TTC549 (cell line): ENCODE measurements around the gene TMEM14A.
"Not testable (repeated sequence)": the region's sequence is repeated elsewhere in the genome, so short reads cannot be mapped to it uniquely, and the experiment has no call there.

Experiments used
- FAIRE-seq: peaks from 2 replicates; lab custom pipeline; 2012; peaks lifted over from hg19 to GRCh38; lab: Jason Lieb, UNC

Gene TMEM14A

DNA sequence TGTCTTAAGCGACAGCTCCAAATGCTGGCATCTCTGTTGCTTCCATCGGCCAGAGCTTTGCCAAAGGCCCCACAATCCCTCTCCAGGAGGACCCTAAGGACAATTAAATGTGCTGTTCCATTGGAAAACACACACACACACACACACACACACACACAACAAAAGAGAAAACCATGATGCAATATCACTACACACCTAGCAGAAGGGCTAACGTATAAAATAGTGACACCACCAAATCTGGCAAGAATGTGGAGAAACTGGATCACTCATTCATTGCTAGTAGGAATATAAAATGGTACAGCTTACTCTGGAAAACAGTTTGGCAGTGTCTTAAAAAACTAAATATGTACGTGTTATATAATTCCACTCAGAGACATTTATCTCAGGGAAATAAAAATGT is 13.0 kb upstream of the TMEM14A start:
- FAIRE-seq: no peak

GRCh38 chr6:52661551-52661950 is 9.4 kb upstream of the TMEM14A start:
- no peak for FAIRE-seq

DNA sequence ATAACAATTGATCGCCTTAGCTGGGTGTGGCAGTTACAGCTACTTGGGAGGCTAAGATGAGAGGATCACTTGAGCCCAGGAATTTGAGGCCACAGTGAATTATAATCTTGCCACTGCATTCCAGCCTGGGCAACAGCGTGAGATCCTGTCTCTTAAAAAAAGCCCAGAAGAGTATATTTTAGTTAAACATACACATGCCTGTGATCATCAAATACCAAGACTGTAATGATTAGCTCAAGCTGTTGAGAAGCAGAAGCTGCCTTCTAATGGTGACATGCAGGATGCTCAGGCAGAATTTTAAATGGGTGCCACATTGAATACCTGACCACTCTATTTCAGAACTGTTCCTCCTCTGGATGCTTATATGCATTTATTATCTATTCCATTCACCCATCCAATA is 8.9 kb upstream of the TMEM14A start:
- FAIRE-seq: no peak

- FAIRE-seq: peak; percentile 73
Observed at GRCh38 chr6:52663120-52663935, 7.6 kb upstream of the TMEM14A start.

GRCh38 chr6:52663936-52664185 is 7.1 kb upstream of the TMEM14A start:
- FAIRE-seq: no peak

DNA sequence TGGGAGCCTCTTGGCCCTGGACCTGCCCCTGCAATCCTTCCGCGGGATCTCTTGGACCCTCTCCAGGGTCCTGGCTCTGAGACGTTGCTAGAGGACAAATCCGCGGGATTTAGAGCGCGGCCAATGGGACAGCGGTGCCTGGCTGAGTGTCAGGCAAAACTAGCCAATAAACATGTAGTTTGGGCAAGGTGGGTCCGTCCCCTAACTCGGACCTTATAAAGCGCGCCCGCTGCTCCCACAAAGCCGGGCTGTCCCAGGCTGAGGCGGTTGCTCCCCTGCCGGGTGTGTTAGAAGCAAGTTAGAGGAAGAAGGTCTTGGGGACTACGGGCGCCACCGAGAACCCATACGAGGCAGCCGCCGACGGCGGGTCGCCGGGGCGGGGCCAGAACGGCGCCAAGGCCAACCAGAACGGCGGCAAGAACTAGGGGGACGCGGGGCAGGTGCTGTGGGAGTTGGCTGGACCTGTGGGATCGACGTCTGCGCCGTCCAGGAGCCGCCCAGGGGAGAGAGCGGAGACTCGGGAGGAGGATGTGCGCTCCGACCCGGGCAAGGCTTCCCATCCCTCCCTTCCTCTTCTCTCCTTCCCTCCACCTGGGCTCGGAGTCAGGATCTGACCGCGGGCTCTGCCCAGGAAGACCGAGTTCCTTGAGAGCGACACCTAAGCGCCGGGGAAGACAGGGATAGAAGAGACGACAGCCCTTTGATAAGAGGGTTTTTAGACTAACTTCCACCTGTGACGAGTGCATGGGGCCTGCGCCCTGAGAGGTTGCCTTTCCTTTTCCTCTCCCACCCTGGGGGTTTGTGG is 6.5 kb upstream of the TMEM14A start:
- FAIRE-seq: no peak

GRCh38 chr6:52664991-52665686 is 5.8 kb upstream of the TMEM14A start:
- FAIRE-seq: no peak

DNA sequence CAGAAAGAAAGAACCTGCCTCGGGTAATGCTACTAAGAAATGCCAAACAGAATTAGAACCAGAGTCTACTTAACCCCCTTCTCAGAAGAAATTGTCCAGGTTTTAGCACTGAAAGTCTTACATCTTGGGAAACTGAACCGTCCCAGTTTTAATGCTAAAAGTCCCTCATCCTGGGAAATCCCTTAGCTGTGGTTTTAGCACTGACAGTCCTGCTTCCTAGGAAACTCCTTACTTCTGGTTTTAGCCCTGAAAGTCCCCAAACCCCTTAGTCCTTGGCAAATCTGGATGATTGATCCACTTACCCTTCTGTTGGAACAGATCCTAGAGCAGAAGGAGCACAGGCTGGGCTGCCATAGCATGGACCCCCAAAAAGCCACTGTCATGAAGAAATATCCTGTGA is 4.8 kb upstream of the TMEM14A start:
- no peak for FAIRE-seq

DNA sequence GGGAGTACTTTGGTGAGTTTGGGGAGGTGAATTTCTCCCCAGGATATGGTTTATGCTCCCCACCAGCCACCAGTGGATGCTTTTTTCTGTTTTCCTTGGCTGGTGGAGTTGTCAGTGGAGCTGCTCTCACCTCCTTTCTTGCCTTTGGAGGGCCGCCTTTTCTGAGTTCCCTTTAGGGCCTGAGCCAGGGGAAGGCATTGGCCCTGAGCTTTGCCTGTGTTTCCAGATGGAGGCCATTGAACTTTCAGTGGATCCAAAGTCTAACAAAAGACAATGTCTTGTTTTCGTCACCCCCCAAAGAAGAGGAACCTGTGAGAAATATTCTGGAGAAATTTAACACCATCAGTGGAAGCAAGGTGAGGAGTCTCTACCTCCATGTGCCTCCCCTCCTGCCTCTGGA is 4.4 kb upstream of the TMEM14A start:
- FAIRE-seq: no peak

GRCh38 chr6:52667572-52667971 is 3.3 kb upstream of the TMEM14A start:
- FAIRE-seq: no peak

GRCh38 chr6:52671676-52672075 is 763 bp downstream of the TMEM14A start:
- no peak for FAIRE-seq

DNA sequence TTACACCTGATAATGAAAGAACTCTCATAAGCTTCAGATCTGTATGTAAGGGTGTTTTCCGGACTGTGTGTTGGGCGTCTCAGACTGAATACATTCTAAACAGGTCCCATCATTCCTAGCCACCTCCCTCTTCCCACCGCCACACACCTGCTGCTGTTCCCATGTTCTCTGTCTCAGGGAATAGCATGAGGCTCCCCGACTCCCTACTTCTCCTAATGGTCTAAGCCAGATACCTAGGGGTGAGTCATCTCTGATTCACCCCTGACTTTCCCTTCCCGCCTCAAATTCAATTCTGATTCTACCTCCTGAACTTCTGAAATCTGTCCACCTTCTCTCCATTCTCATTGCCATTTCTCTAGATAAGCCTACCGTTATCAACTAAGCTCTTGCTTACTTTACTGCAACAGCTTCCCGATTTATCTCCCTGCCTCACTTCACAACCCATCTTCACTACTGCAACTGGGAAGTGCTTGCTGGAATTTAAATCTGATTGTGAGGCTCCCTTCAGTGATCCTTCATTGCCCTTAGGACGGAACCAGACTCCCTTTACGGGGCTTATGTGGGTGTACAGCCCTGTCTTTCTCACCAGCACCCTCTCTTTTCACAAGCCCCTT is 1.6 kb downstream of the TMEM14A start:
- no peak for FAIRE-seq

DNA sequence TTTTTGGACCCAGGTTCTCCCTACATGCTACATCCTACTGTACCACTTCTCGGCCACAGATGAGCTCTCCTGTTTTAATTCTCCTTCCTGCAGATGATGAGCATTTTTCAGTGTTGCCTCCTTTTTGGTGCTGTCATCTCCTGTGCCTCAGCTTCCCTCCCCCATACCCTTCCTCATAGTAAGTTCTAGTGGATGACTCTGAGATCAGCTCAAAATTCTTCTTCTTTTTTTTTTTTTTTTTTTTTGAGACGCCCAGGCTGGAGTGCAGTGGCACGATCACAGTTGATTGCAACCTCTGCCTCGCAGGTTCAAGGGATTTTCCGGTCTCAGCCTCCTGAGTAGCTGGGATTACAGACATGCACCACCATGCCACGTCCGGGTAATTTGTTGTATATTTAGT is 3.8 kb downstream of the TMEM14A start:
- no peak for FAIRE-seq

DNA sequence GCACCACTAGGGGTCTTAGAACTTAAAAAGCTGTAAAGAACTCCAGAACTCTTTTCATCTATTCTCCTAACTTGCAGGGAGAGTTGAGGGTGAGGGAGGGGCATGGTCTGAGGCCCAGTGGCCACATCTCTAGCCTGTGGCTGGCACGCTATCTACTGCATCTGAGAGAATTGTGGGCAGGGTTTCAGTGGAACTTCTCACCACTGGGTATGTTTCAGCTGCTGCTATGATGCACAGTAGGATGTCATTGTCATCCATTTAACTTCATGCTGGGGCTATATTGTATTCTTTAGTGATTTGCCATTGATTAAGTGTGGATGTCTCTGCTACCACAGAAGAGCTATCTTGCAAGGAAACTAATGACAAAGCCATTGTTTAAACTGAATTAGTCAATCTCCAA is 4.5 kb downstream of the TMEM14A start:
- FAIRE-seq: no peak

DNA sequence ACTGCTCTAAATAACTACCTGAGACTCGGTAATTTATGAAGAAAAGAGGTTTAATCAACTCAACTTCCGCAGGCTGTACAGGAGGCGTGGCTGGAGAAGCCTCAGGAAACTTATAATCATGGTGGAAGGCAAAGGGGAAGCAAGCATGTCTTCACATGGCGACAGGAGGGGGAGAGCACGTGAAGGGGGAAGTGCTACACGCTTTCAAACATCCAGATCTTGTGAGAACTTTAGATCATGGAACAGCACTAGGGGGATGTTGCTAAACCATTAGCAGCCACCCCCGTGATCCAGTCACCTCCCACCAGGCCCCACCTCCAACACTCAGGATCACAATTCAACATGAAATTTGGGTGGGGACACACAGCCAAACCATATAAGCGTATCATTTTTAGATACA is 5.7 kb downstream of the TMEM14A start:
- not testable (repeated sequence) for FAIRE-seq

- no peak for FAIRE-seq
Observed at GRCh38 chr6:52681416-52681815, 10.5 kb downstream of the TMEM14A start.

- no peak for FAIRE-seq
Observed at GRCh38 chr6:52686878-52687699, 16.2 kb downstream of the TMEM14A start.

DNA sequence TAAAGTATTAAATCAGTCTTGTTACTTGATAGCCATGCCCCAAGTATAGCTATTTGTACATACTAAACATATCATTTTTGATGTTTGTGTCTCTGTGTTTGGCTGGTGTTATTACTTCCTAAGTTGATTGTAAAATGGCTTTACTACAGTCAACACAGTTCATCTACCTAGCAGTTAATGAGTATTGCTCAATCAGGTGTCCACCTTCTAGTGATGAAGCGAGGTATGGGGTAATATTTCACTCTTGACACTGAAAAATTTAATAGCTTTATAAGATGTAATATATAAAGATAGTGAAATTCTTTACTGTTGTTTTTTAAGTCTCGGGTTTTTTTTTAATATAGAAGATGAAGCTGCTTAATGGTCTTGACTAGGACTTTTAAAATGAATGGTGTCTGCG is 18.9 kb downstream of the TMEM14A start:
- FAIRE-seq: no peak

DNA sequence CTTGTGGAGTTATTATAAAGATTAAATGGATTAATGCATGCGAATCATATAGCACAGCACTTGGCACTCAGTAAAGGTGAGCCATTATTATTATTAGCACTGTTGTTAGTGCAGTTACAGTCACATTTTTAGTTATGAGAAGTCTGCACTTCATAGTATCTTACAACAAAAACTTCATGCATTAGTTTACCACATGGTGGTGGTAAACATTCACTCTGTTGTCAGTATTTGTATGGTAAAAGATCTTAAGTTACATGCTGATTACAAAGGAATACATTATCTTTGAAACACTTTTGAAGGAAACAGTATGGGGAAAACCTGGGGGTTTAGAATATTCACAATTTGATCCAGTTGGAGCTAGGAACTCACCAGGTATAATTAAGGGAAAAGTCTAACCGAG is 20.8 kb downstream of the TMEM14A start:
- no peak for FAIRE-seq

DNA sequence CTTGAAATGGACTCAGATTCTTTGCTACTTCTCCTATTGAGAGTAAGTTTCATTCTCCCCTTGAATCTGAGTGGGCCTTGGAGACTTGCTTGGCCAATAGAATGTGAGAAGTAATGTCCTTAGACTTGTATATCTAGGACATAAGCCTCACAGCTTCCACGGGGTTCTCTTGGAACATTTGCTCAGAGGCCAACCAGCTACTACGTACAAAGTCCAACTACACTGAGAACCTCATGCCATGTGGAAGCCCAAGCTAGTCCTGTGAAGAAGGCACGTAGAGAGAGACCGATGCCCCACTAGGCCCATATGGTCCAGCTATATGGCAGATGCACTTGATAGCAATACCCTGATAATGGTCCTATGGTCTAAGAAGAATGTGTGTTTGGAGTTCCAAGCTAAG is 22.9 kb downstream of the TMEM14A start:
- FAIRE-seq: no peak

- no peak for FAIRE-seq
Observed at GRCh38 chr6:52694404-52694803, 23.5 kb downstream of the TMEM14A start.

DNA sequence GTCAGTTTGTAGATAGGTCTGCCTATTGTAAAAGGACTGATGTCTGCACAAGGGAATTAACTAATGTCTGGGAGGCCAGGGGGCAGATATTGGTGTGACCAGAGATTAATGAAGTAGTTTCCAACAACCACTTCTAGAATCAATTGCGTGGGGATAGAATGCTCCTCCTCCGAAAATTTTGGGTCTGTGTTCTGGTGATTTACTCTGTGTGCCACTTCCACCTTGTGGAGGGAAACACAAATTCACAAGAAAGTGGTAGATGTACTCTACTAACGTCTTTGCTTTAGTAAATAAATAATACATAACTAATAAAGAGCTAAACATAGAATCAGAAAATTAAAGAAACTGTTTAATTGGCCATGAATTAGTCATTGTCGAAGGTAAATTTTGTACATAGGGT is 25.5 kb downstream of the TMEM14A start:
- no peak for FAIRE-seq
